Middle frontal gyrus (tissue), 1 donor: ENCODE data around the gene FURIN.
"Not testable (repeated sequence)": the region's sequence is repeated elsewhere in the genome, so short reads cannot be mapped to it uniquely, and the experiment has no call there.

Experiments
- DNase-seq: peaks from one replicate; pipeline ENCODE4 v3.0.0-alpha.2; 2015; ENCODE audit warnings: low spot score; ENCODE audit errors: extremely low spot score

FURIN gene

DNA sequence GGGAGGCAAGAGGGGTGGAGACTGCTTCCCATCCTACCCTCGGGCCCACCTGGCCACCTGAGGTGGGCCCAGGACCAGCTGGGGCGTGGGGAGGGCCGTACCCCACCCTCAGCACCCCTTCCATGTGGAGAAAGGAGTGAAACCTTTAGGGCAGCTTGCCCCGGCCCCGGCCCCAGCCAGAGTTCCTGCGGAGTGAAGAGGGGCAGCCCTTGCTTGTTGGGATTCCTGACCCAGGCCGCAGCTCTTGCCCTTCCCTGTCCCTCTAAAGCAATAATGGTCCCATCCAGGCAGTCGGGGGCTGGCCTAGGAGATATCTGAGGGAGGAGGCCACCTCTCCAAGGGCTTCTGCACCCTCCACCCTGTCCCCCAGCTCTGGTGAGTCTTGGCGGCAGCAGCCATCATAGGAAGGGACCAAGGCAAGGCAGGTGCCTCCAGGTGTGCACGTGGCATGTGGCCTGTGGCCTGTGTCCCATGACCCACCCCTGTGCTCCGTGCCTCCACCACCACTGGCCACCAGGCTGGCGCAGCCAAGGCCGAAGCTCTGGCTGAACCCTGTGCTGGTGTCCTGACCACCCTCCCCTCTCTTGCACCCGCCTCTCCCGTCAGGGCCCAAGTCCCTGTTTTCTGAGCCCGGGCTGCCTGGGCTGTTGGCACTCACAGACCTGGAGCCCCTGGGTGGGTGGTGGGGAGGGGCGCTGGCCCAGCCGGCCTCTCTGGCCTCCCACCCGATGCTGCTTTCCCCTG lies 13.8 kb downstream of the FURIN start:
- no peak for DNase-seq

DNA sequence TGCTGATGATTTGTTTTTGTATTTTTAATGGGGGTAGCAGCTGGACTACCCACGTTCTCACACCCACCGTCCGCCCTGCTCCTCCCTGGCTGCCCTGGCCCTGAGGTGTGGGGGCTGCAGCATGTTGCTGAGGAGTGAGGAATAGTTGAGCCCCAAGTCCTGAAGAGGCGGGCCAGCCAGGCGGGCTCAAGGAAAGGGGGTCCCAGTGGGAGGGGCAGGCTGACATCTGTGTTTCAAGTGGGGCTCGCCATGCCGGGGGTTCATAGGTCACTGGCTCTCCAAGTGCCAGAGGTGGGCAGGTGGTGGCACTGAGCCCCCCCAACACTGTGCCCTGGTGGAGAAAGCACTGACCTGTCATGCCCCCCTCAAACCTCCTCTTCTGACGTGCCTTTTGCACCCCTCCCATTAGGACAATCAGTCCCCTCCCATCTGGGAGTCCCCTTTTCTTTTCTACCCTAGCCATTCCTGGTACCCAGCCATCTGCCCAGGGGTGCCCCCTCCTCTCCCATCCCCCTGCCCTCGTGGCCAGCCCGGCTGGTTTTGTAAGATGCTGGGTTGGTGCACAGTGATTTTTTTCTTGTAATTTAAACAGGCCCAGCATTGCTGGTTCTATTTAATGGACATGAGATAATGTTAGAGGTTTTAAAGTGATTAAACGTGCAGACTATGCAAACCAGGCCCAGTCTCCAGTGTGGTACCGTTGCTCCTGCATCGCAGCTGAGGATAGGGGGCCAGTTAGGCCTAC lies 14.6 kb downstream of the FURIN start:
- DNase-seq = no peak

DNA sequence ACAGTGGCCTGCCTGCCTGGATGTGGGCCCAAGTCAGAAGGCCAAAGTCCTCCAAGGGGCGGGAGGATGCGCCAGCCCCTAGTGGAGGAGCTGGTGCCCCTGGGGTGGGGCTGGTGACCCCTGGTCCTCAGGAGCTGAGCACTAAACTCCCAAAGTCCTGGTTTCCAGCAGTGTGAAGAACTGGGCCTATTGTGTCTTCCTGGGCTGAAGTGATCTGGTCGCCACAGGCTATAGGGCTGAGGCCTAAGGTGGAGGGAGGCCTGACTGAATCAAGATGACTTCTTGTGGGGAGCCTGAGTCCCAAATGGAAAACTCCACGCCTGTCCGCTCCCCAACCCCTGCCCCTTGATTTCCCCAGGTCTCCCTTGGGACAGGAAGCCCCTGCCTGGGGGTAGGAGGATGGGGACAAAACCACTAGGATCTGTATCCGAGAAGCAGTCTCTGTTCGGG lies 15.2 kb downstream of the FURIN start:
- DNase-seq = no peak

DNA sequence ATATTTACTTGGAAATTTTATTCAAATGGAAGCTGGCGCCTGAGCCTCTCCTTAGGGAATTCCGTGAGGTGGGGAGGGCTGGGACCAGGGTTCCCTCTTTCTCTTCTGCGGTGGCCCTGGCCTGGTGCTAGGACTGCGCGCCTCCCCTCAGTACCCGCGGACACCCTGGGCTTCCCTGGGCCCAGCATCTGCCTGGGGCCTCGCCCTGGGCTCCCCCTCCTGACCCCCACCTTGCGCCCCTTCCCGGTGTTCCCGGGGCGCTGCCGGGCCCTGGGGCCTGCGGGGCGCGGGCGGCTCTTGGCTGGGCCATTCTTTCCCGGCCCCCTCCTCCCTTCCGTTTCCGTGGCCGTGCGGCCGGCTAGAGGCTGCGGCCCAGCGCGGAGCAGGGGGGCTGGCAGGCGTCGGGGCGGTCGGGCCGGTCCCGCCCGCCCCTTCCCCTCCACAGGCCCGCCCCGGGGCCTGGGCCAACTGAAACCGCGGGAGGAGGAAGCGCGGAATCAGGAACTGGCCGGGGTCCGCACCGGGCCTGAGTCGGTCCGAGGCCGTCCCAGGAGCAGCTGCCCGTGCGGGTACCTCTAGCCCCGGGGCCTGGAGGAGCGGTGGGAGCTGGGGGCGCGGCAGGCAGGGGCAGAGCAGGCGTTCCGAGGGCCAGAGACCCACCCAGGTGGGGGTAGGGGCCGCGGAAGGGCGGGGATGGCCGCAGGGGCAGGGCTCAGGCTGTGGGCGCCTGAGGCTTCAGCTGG lies 15.8 kb downstream of the FURIN start, which contains the start of gene FES:
Gene FES (plus strand): TSS at position 529 of the 743 bp plus-strand sequence. CDS start 542 bp downstream, outside the sequence.
- no peak for DNase-seq

DNA sequence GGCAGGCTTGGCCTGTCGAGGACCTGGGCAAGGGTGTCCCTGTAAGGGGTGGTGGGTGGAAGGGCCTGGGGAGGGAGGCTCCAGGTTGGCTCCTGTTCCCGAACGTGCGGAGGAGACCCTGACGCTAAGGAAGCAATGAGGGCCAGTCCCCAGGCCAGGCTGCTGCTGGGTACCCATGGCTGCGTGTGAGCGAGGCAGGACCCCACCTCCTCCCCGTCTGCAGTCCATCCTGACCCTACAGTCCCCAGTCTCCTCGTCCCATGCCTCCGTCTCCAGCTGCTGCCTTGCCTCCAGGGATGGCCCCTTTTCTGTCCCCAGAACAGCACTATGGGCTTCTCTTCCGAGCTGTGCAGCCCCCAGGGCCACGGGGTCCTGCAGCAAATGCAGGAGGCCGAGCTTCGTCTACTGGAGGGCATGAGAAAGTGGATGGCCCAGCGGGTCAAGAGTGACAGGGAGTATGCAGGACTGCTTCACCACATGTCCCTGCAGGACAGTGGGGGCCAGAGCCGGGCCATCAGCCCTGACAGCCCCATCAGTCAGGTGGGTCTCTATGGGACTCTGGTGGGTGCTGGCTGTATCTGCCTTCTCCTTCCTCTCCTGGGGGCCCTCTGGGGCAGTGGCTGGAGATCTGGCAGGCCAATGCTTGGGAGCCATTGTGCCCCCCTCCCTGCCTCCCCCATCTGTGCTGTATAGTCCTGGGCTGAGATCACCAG lies 16.5 kb downstream of the FURIN start:
- DNase-seq = no peak

DNA sequence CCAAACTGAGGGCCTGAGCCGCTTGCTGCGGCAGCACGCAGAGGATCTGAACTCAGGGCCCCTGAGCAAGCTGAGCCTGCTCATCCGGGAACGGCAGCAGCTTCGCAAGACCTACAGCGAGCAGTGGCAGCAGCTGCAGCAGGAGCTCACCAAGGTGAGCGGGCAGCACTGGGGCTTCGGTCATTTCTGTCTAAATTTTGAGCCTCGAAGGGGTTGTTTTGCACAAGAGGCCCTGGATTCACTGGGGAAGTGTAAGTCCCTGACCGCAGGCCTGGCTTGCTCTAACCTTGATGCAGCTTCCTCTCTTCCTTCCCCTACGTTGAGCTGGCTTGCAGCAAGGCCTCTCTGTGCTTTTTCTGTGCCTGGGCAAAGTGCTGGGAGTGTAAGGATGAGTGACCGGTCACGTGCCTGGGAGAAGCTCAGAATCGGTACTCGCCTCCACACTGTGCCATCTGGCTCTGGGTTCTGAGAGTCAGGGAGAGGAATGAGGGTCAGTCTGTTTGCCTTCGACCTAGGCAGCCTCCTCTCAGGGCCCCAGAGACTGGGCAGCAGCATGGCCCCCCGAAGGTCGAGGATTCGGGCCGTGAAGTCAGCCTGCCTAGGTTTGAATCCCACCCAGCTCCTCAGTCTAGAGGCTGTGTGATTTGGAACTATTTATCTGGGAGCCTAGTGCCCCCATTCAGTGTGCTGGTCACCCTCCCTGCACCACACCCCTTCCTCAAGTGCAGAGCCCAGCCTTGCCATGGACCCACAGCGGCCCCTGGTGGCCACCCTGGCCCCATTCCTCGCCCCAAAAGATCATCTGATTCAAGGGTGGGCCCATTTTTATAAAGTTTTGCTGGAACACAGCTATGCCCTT lies 17.3 kb downstream of the FURIN start:
- no peak for DNase-seq

DNA sequence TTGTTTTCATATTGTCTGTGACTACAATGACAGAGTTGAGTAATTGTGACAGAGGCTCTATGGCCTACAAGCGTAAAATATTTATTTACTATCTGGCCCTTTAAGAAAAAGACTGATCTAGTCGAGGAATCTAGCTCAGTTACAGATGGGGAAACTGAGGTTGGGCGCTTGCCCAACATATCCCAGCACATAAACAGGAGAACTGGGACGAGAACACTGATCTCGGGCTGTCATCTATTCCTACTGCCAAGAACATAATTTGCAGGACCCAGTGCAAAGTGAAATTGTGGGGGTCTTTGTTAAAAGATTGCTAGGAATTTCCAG lies 17.9 kb downstream of the FURIN start:
- DNase-seq = no peak

DNA sequence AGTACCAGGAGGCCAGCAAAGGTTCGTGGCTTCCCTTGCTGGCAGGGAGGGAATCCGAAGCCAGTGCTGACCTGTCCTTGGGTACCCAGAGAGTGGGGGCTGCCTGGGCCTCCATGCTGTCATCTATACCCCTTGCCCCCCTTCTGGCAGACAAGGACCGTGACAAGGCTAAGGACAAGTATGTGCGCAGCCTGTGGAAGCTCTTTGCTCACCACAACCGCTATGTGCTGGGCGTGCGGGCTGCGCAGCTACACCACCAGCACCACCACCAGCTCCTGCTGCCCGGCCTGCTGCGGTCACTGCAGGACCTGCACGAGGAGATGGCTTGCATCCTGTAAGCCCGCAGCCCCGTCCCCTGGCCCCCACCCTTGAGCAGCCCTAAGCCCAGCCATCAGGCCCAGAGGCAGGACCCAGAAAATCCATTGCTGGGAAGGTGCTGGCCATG lies 18.7 kb downstream of the FURIN start:
- DNase-seq = no peak

DNA sequence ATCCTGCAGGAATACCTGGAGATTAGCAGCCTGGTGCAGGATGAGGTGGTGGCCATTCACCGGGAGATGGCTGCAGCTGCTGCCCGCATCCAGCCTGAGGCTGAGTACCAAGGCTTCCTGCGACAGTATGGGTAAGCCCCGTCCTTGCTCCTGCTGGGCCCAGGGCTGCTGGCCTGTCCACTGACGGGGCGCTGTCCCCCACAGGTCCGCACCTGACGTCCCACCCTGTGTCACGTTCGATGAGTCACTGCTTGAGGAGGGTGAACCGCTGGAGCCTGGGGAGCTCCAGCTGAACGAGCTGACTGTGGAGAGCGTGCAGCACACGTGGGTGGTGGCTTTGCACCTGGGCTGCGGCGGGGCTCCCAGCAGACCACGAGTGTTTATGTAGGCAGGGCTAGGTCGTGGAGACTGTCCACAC lies 20.9 kb downstream of the FURIN start:
- DNase-seq = no peak

DNA sequence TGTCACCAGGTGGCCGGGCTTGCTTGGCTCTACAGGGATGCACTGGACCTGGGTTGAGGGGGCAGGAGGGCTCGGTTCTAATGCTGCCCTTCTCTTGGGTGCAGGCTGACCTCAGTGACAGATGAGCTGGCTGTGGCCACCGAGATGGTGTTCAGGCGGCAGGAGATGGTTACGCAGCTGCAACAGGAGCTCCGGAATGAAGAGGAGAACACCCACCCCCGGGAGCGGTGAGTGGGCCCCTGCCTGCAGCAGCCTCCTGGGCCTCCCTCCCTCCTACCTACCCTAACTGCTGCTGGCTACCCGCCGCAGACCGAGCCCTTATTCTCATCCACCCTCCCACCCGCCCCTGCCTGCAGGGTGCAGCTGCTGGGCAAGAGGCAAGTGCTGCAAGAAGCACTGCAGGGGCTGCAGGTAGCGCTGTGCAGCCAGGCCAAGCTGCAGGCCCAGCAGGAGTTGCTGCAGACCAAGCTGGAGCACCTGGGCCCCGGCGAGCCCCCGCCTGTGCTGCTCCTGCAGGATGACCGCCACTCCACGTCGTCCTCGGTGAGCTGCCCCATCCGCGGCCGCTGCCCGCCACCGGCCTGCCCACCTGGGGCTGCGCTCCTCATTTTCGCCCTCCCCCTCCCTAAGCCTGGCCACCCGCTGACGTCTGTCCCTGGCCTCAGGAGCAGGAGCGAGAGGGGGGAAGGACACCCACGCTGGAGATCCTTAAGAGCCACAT lies 21.5 kb downstream of the FURIN start:
- DNase-seq = no peak

DNA sequence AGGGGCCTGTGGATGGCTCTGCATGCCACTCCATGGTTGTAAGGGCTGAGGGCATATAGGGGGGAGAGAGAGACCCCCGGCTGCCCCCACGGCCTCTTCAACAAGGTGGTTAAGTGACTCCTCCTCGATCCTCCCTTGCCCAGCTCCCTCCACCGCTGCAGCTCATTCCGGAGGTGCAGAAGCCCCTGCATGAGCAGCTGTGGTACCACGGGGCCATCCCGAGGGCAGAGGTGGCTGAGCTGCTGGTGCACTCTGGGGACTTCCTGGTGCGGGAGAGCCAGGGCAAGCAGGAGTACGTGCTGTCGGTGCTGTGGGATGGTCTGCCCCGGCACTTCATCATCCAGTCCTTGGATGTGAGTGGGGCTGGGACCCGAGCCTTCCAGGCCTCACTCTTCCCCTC lies 22.5 kb downstream of the FURIN start:
- DNase-seq = no peak

DNA sequence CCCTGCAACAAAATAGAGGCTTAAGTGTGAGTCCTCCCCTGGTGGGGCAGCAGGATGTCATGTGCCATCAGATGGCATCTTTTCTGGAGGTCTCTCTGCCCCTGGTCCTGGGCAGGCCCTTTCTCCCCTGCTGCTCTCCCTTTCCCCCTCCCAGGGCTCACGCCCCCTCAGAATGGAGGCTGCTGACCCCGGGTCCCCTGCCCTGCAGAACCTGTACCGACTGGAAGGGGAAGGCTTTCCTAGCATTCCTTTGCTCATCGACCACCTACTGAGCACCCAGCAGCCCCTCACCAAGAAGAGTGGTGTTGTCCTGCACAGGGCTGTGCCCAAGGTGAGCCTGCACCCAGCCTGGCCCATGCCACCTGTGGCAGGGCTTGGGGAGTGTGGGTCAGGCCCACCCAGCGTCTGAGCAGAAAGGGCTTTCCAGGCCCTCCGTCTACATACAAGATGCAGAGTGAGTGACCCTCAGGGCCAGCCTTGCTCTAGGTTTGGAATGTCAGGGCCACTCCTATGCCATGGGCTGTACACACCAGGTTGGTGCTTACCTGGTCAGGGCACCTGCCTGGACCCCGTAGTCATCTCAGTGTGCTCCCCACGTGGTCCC lies 23.1 kb downstream of the FURIN start:
- DNase-seq = no peak

DNA sequence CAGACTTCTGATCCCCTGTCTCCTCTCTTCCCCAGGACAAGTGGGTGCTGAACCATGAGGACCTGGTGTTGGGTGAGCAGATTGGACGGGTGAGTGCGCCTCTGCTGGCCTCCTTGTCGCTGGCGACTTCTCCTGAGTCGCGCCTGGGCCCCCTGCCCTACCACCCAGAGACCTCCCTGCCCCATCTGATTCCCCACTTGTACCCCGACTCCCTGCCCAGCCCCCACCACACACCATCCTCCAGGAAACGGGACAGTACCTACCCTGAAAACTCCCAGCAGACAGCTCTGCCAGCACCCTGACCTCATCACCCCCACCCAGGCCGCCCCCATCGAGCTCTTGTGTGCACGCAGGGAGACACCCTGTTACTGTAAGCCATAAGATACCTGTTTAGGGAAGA lies 23.6 kb downstream of the FURIN start:
- DNase-seq = no peak

DNA sequence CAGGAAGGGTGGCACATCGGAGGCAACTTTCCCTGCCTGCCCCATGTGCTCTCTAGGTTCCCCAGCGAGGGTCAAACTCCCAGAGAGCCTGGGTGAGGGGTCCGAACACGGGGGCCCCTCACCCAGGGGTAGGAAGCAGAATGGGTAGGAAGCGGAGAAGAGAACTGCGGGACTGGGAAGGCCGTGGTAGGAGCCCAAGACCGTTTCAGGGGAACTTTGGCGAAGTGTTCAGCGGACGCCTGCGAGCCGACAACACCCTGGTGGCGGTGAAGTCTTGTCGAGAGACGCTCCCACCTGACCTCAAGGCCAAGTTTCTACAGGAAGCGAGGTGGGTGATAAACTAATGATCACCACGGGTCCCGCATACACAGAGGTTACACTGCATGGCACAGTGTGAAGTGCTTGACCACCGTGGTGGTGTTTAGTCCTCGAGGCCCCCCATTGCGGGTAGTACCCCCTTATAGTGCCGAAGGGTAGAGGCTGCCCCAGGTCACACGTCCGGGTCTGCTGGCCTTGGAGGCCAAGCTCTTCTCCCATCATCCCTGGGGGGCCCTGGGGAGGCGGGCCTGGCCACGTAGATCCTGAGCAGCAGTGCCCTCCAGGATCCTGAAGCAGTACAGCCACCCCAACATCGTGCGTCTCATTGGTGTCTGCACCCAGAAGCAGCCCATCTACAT lies 24.2 kb downstream of the FURIN start:
- DNase-seq = no peak

DNA sequence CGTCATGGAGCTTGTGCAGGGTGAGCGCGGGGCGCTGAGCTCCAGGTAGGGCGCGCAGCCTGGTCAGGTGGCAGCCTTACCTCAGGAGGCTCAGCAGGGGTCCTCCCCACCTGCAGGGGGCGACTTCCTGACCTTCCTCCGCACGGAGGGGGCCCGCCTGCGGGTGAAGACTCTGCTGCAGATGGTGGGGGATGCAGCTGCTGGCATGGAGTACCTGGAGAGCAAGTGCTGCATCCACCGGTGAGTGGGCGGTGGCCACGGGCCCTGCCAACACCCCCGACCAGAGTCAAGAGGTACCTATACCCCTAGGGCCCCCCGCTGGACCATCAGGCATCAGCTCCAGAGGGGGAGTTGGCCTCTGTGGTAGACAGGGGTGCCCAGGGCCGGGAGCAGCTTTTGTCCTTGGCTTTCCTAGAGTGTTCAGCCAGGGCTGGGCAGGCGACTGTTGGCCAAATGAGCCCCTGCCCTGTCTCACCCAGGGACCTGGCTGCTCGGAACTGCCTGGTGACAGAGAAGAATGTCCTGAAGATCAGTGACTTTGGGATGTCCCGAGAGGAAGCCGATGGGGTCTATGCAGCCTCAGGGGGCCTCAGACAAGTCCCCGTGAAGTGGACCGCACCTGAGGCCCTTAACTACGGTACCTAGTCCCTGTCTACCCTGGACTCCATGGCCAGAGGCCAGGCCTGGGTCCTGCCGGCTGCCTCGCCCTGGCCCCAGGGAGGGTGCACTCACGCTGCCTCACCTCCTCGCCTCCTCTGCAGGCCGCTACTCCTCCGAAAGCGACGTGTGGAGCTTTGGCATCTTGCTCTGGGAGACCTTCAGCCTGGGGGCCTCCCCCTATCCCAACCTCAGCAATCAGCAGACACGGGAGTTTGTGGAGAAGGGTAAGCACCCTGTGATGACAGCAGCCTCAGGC lies 25.0 kb downstream of the FURIN start:
- no peak for DNase-seq

DNA sequence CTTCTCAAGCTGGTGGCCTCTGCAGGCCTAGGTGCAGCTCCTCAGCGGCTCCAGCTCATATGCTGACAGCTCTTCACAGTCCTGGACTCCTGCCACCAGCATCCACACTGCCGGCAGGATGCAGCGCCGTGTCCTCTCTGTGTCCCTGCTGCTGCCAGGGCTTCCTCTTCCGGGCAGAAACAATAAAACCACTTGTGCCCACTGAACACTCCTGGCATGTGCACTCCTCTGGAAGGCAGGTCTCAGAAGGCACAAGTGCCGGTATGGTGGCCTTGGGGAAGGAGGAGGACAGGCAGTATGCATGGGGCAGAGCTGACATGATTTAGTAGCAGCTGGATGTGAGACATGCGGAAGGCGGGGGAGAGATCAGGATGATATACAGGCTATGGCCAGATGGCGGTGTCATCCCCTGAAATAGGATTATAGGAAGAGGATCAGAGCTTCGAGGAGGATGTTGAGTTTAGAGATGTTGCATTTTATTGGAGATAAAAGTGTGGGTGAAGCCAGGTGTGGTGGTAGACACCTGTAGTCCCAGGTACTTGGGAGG lies 27.3 kb downstream of the FURIN start:
- DNase-seq = peak; percentile 52

DNA sequence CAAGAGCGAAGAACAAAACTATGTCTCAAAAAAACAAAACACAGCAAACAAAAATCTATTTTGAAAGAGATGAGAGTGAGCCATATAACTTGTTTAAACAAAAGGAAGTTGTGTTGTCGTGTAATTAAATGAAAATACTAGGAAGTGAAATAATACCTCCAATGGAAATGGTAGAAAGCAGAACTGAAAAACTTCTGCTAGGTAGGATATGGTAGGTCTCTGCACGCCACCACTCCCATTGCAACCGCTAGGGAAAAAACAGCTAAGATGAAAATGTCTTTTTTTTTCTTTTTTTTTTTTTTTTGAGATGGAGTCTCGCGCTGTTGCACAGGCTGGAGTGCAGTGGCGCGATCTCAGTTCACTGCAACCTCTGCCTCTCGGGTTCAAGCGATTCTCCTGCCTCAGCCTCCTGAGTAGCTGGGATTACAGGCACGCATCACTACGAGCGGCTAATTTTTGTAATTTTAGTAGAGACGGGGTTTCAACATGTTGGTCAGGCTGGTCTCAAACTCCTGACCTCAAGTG lies 28.8 kb downstream of the FURIN start:
- not testable (repeated sequence) for DNase-seq
